ENCODE data around the gene MMP28.

GRCh38 chr17:35747540-35748017 is 47.9 kb downstream of the MMP28 start:
- TF ChIP-seq CTCF (IDR thresholded peaks at IDR 0.05): peak; percentile 88
- no peak for TF ChIP-seq EZH2 (IDR thresholded peaks at IDR 0.05; ENCODE audit: borderline replicate concordance, insufficient read depth, low read depth, low read length, poor library complexity, severe bottlenecking)
